A549 (cell line): ENCODE results near the gene CCN5. TPM values are rescaled to one million over a fixed set of nuclear protein-coding genes. Genes with fewer than 3 reads are reported as not detected.

Source experiments
- ATAC-seq, 2 experiments: fragments of 200-7000 bp in 1 of 2; fragments of >200 bp in 1 of 2; cut with Nextera tagmentation in 1 of 2; cut with Tn5 transposase in 1 of 2; 3 replicates each; pipeline versions ENCODE4 v1.8.0 to v1.9.1; 2018 to 2020; ENCODE audit warnings: mild to moderate bottlenecking in 1 of 2, moderate library complexity in 1 of 2
- CTCF ChIA-PET: fragments of 300-600 bp; sonication (Branson Sonifier 250); formaldehyde crosslinking; extraction: SDS; loops from one replicate; lab custom pipeline; 2021; ENCODE audit warnings: antibody characterized with exemption, inconsistent platforms; lab: Yijun Ruan, JAX
- POLR2A ChIA-PET: fragments of 350-600 bp; formaldehyde crosslinking; extraction: SDS; loops from one replicate; lab custom pipeline; 2021; ENCODE audit warnings: antibody characterized with exemption, inconsistent platforms; lab: Yijun Ruan, JAX
- DNase-seq, 2 experiments: peaks; one replicate each; pipeline versions ENCODE4 v3.0.0 to v3.0.0-alpha.2; 2011 to 2016; ENCODE audit warnings: low read depth in 1 of 2, low spot score in 1 of 2
- FAIRE-seq: peaks from 2 replicates; lab custom pipeline; 2011; peaks lifted over from hg19 to GRCh38; lab: Jason Lieb, UNC
- H3K27ac ChIP-seq, 2 experiments: fragments of >200 bp; sonication (Bioruptor Twin); formaldehyde crosslinking; 3 replicates each; pipeline ENCODE4 v1.5.1; 2016 to 2017
- H3K4me1 ChIP-seq: fragments of >200 bp; sonication (Bioruptor Twin); formaldehyde crosslinking; 3 replicates; pipeline ENCODE4 v1.6.1; 2016
- H3K4me2 ChIP-seq: fragments of >200 bp; sonication (Bioruptor Twin); formaldehyde crosslinking; 3 replicates; pipeline ENCODE4 v1.6.1; 2016
- H3K4me3 ChIP-seq: fragments of >200 bp; sonication (Bioruptor Twin); formaldehyde crosslinking; 3 replicates; pipeline ENCODE4 v1.5.1; 2016
- H3K9me3 ChIP-seq: fragments of >200 bp; sonication (Bioruptor Twin); formaldehyde crosslinking; 3 replicates; pipeline ENCODE4 v1.6.1; 2016
- BHLHE40 ChIP-seq: IDR thresholded peaks from 2 replicates; pipeline ENCODE4 v1.6.1; 2012; ENCODE audit warnings: low read depth, low read length, inconsistent platforms
- CEBPB ChIP-seq, 2 experiments: fragments of >200 bp in 1 of 2; sonication (Bioruptor Twin) in 1 of 2; formaldehyde crosslinking in 1 of 2; IDR thresholded peaks; 2 replicates each; pipeline ENCODE4 v1.6.1; 2012 to 2016
- CHD2 ChIP-seq: fragments of 150-350 bp; IDR thresholded peaks from 2 replicates; pipeline ENCODE4 v1.6.1; 2014; ENCODE audit warnings: low read length; ENCODE audit not compliant: partially characterized antibody
- EHMT2 ChIP-seq: fragments of 200-600 bp; sonication (generic); IDR thresholded peaks from 2 replicates; pipeline ENCODE4 v1.6.1; 2016; ENCODE audit warnings: antibody characterized with exemption, low read depth, mild to moderate bottlenecking, moderate library complexity
- ESRRA ChIP-seq: fragments of 150-350 bp; IDR thresholded peaks from 2 replicates; pipeline ENCODE4 v1.6.1; 2014; ENCODE audit warnings: mild to moderate bottlenecking, low read length, borderline replicate concordance
- FOSB ChIP-seq: fragments of 250-450 bp; sonication (Bioruptor Pico); IDR thresholded peaks from 2 replicates; pipeline ENCODE4 v1.5.0; 2020; ENCODE audit warnings: mild to moderate bottlenecking, moderate library complexity
- FOSL2 ChIP-seq, 2 experiments: fragments of 450-650 bp in 1 of 2; fragments of >200 bp in 1 of 2; sonication (Bioruptor Twin) in 1 of 2; formaldehyde crosslinking; IDR thresholded peaks; 2 replicates each; pipeline versions ENCODE4 v1.5.0 to v1.6.1; 2016 to 2020; ENCODE audit warnings: mild to moderate bottlenecking in 1 of 2, moderate library complexity in 1 of 2
- GATA3 ChIP-seq: IDR thresholded peaks from 2 replicates; pipeline ENCODE4 v1.6.1; 2012; ENCODE audit warnings: borderline replicate concordance
- HDAC2 ChIP-seq: fragments of 200-600 bp; sonication (generic); IDR thresholded peaks from 2 replicates; pipeline ENCODE4 v1.6.1; 2016
- HOXB5 ChIP-seq: fragments of 250-450 bp; sonication (Bioruptor Pico); IDR thresholded peaks from 2 replicates; pipeline ENCODE4 v1.5.0; 2020; ENCODE audit warnings: mild to moderate bottlenecking, moderate library complexity
- JUNB ChIP-seq: fragments of >200 bp; sonication (Bioruptor Twin); formaldehyde crosslinking; IDR thresholded peaks from 2 replicates; pipeline ENCODE4 v1.6.1; 2016
- RARB ChIP-seq: fragments of 250-450 bp; sonication (Bioruptor Pico); IDR thresholded peaks from 2 replicates; pipeline ENCODE4 v1.8.0; 2021; ENCODE audit warnings: mild to moderate bottlenecking, moderate library complexity
- REST ChIP-seq: fragments of 200-600 bp; sonication (generic); IDR thresholded peaks from 2 replicates; pipeline ENCODE4 v1.6.1; 2016; ENCODE audit warnings: antibody characterized with exemption, mild to moderate bottlenecking, moderate library complexity
- RNF2 ChIP-seq: fragments of 200-600 bp; sonication (generic); IDR thresholded peaks from 2 replicates; pipeline ENCODE4 v1.6.1; 2016; ENCODE audit warnings: low read depth, mild to moderate bottlenecking, antibody characterized with exemption, moderate library complexity, borderline replicate concordance
- SMC3 ChIP-seq: fragments of >200 bp; sonication (Bioruptor Twin); formaldehyde crosslinking; IDR thresholded peaks from 3 replicates; pipeline ENCODE4 v1.6.1; 2018; ENCODE audit warnings: inconsistent platforms
- SREBF2 ChIP-seq: fragments of 450-650 bp; IDR thresholded peaks from 2 replicates; pipeline ENCODE4 v1.6.1; 2014; ENCODE audit warnings: mild to moderate bottlenecking, moderate library complexity
- TFCP2L1 ChIP-seq: fragments of 250-450 bp; sonication (Bioruptor Pico); IDR thresholded peaks from 2 replicates; pipeline ENCODE4 v1.5.0; 2021; ENCODE audit warnings: mild to moderate bottlenecking
- ZC3H11A ChIP-seq: fragments of 450-650 bp; IDR thresholded peaks from 2 replicates; pipeline ENCODE4 v1.6.1; 2014; ENCODE audit warnings: antibody characterized with exemption, mild to moderate bottlenecking
- ZNF302 ChIP-seq: fragments of 250-450 bp; sonication (Bioruptor Pico); IDR thresholded peaks from 2 replicates; pipeline ENCODE4 v1.9.0; 2021; ENCODE audit warnings: inconsistent platforms, mild to moderate bottlenecking, moderate library complexity
- polyA plus RNA-seq, 4 experiments: library from polyadenylated mRNA; depleted of rRNA in 3 of 4; stranded (reverse); fragments of >200 nt; fragmentation: RNase III in 1 of 4; extraction: RNeasy Plus Mini Kit Qiagen cat#74134 plus additional on column Dnase treatment in 1 of 4; gene quantifications; 2 replicates in 3 of 4; 3 replicates in 1 of 4; pipeline ENCODE4 v1.2.3, GENCODE V29; 2011 to 2017
- TF ChIP-seq, protein P1 (sequence below): fragments of >200 bp; sonication (Bioruptor Twin); formaldehyde crosslinking; IDR thresholded peaks from 3 replicates; pipeline ENCODE4 v1.6.1; 2016
- TF ChIP-seq, protein P2 (sequence below): fragments of 250-450 bp; sonication (Bioruptor Pico); IDR thresholded peaks from 2 replicates; pipeline ENCODE4 v1.5.0; 2021; ENCODE audit warnings: mild to moderate bottlenecking, moderate library complexity, borderline replicate concordance
- TF ChIP-seq, protein P3 (sequence below): fragments of 450-650 bp; IDR thresholded peaks from 2 replicates; pipeline ENCODE4 v1.6.1; 2014; ENCODE audit warnings: antibody characterized with exemption

CCN5 gene
- polyA plus RNA-seq, 2 of the 4 experiments (the other 2 are of a cell fraction), result 9.9 to 11.1 TPM

DNA sequence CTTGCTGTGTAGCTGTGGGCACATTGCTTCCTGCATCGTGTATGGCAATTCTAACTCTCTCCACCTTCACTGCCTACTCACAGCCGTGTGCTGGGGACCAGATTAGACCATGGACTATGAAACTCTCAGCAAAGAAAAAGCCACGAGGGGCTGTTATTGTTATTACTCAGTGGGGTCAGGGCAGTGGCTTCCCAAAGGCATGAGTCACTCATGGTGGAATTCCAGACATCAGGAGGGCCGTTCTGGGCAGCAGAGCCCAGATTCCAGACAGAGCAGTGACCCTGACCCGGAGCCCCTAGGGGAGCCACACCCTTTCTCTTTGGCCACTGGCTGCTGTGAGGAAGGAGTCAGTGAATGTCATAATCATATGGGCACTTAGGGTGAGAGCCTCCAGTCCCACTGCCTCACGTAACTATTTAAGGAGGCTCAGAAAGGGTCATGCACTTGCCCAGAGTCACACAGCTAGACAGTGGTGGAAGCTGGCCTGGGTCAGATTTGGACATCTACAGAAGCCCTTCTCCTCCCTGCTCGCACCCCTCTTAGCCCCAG, 22.2 kb upstream of the CCN5 start (continued):
- TF ChIP-seq SREBF2 (no peak), ESRRA (peak; percentile 75; the same call in 1 of the 2 replicates), ZNF302 (CRISPR knock-in tag) (no peak), BHLHE40 (no peak), FOSB (no peak), JUNB (peak; percentile 95), TFCP2L1 (CRISPR knock-in tag) (no peak), RARB (CRISPR knock-in tag) (peak; percentile 87), FOSL2 (IDR thresholded peaks at IDR 0.05) (peak; percentile 94), FOSL2 (CRISPR knock-in tag; IDR thresholded peaks at IDR 0.05) (peak; percentile 99), REST (no peak), CHD2 (no peak), SMC3 (peak; percentile 46; the same call in 2 of the 3 replicates), HOXB5 (CRISPR knock-in tag) (peak; percentile 27; the same call in 1 of the 2 replicates), CEBPB (IDR thresholded peaks at IDR 0.05) (peak in 1 of 2 experiments; percentile 86; a peak in 2 of 4 replicates), EHMT2 (no peak), RNF2 (no peak), ZC3H11A (no peak), HDAC2 (no peak)
- TF ChIP-seq, protein P1, sequence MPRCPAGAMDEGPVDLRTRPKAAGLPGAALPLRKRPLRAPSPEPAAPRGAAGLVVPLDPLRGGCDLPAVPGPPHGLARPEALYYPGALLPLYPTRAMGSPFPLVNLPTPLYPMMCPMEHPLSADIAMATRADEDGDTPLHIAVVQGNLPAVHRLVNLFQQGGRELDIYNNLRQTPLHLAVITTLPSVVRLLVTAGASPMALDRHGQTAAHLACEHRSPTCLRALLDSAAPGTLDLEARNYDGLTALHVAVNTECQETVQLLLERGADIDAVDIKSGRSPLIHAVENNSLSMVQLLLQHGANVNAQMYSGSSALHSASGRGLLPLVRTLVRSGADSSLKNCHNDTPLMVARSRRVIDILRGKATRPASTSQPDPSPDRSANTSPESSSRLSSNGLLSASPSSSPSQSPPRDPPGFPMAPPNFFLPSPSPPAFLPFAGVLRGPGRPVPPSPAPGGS, result peak; percentile 39; the same call in 1 of the 3 replicates
- TF ChIP-seq, protein P2, sequence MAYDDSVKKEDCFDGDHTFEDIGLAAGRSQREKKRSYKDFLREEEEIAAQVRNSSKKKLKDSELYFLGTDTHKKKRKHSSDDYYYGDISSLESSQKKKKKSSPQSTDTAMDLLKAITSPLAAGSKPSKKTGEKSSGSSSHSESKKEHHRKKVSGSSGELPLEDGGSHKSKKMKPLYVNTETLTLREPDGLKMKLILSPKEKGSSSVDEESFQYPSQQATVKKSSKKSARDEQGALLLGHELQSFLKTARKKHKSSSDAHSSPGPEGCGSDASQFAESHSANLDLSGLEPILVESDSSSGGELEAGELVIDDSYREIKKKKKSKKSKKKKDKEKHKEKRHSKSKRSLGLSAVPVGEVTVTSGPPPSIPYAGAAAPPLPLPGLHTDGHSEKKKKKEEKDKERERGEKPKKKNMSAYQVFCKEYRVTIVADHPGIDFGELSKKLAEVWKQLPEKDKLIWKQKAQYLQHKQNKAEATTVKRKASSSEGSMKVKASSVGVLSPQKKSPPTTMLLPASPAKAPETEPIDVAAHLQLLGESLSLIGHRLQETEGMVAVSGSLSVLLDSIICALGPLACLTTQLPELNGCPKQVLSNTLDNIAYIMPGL (CRISPR knock-in tag), result no peak

DNA sequence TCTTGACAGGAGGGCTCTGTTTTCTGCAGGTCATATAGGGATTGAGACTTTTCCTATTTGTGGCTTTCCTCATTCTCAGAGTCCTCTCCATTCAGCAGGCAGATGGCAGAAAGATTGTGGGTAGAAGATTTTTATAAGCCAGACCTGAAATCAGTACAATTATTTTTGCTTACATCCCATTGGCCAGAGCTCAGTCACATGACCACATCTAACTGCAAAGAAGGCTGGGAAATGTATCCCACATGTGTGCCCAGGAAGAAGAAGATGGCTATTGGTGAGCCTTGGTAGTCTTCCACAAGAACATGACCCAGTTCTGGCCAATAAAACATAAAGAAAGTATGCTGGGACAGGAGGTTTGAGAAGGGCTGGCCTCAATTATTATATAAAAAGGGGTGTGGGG, 21.5 kb upstream of the CCN5 start:
- peak overlapping the region; percentile 86 to 89 for H3K27ac ChIP-seq

More for the DNA sequence above, 21.5 kb upstream of the CCN5 start:
- Histone ChIP-seq H3K4me2 (peak overlapping the region; percentile 62), H3K4me3 (no peak overlapping the region), H3K4me1 (peaks cover 47% of the 10 kb centered on the region), H3K9me3 (peaks cover 12% of the 10 kb centered on the region)
- no peak for DNase-seq
- ATAC-seq, result no peak
- no peak for TF ChIP-seq GATA3
- TF ChIP-seq, protein P3, sequence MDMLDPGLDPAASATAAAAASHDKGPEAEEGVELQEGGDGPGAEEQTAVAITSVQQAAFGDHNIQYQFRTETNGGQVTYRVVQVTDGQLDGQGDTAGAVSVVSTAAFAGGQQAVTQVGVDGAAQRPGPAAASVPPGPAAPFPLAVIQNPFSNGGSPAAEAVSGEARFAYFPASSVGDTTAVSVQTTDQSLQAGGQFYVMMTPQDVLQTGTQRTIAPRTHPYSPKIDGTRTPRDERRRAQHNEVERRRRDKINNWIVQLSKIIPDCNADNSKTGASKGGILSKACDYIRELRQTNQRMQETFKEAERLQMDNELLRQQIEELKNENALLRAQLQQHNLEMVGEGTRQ, result peak; percentile 76
- ChIA-PET POLR2A (interaction anchor here (1.9 to 2.0 kb wide), 3 partner anchors 21 to 36 kb away, joined by 4 to 14 read pairs (median 4); partner anchors contain the start of gene CCN5), CTCF (interaction anchor here (0.7 to 6.3 kb wide), 8 partner anchors 8 to 173 kb away, joined by 3 to 110 read pairs (median 5); partner anchors contain the start of gene CCN5)
- no peak for FAIRE-seq
